Activated T-cell treated with anti-CD3 and anti-CD28 coated beads, Interleukin-2, amount 50 U/mL, for 4 hours (primary cell): Measurements from ENCODE around the gene ZNF326. TPM values are rescaled to one million over a fixed set of nuclear protein-coding genes. Genes with fewer than 3 reads are reported as not detected.

Experiments used
- ATAC-seq, 2 donors: fragments of 200-7000 bp; cut with Tn5 transposase; one replicate each; pipeline ENCODE4 v1.10.0; 2021
- DNase-seq: peaks from one replicate; pipeline ENCODE4 v3.0.0-alpha.2; 2020
- H3K27me3 Mint-ChIP-seq: one replicate; pipeline ENCODE4 v1.8.0; 2021; ENCODE audit warnings: low read depth, mixed read lengths
- H3K36me3 Mint-ChIP-seq: one replicate; pipeline ENCODE4 v1.8.0; 2022; ENCODE audit warnings: mixed read lengths; ENCODE audit not compliant: insufficient read depth
- H3K4me1 Mint-ChIP-seq: one replicate; pipeline ENCODE4 v1.8.0; 2021; ENCODE audit warnings: low read depth, mixed read lengths
- H3K4me3 Mint-ChIP-seq: one replicate; pipeline ENCODE4 v1.8.0; 2021; ENCODE audit warnings: mild to moderate bottlenecking, moderate library complexity, mixed read lengths
- H3K9me3 Mint-ChIP-seq: one replicate; pipeline ENCODE4 v1.8.0; 2021; ENCODE audit warnings: mixed read lengths
- total RNA-seq, 3 donors: library from RNA; stranded (reverse); gene quantifications; one replicate each; pipeline ENCODE4 v1.2.1, GENCODE V29; 2021

ZNF326 gene
- total RNA-seq, 3 donors from 2014 or later = 30.0 to 32.0 (median 31.2) TPM

DNA sequence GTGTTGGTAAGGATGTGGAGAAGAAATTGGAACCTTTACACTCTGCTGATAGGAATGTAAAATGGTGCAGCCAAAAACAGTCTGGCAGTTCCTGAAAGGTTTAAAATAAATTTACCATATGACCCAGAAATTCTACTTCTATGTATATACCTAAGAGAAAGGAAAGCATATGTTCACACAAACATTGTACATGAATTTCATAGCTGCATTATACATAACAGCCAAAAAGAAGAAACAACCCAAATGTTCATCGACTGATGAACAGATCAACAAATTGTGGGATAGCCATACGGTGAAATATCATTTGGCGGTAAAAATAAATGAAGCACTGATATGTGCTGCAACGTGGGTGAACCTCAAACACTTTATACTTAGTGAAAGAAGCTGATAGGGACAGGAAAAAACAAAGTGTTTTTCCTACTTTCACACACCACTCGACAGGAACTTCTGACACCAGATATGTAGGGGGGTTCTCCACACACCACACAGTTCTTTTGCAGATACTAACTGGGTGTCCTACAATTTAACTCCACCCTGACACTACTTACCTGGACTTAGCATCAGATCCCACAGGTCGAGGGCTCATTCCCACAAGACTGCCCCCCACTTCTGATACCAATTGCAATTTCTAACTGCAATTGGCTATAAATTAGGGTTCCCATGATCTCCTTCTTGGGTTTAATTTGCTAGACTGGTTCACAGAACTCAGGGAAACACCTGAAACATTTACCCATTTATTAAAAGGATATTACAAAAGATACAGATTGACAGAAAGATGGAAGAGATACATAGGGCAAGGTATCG lies 35.9 kb upstream of the ZNF326 start:
- Mint-ChIP-seq H3K4me3 (no peak overlapping the region), H3K27me3 (no peaks in the 10 kb centered on the region), H3K36me3 (no peaks in the 10 kb centered on the region), H3K9me3 (no peaks in the 10 kb centered on the region), H3K4me1 (peaks cover 10% of the 10 kb centered on the region)
- DNase-seq (no peak), ATAC-seq (no peak)

GRCh38 chr1:89959719-89960118 lies 35.2 kb upstream of the ZNF326 start:
- no peaks in the 10 kb centered on the region for H3K9me3 Mint-ChIP-seq
- no peak overlapping the region for H3K4me3 Mint-ChIP-seq
- DNase-seq = no peak
- peaks cover 10% of the 10 kb centered on the region for H3K4me1 Mint-ChIP-seq
- H3K36me3 Mint-ChIP-seq = no peaks in the 10 kb centered on the region
- H3K27me3 Mint-ChIP-seq = no peaks in the 10 kb centered on the region
- no peak for ATAC-seq

DNA sequence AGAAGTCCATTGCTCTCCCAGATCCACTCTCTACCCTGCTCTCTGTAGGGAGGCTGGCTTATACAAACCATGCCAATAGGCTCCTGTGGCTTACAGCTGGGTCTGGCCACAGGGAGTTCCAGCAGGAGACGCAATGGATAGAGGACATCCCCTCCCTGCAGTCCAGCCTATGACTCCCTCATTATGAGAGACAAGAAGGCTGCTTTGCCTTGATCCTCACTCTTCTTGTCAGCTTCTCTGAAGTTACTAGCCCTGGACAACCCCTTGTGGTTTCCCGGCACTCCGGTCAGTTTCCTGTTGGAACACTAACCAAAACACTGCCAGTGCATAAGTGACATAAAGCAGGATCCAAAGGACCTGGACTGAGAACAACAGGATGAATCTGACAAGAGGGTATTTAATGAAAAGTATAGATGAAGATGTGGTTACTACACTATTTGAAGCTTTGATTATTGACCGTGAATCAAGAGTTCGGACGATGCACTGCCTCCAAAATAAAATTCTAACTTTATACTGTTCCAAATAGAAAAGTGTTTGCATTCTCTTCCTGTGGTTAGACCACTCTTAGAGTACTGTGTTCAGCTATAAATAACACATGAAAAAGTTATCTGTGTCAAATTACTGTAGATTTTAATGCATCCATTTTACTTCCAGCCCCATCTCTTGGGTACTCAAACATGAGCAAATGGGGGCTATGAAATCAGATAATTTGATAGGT lies 32.7 kb upstream of the ZNF326 start:
- H3K4me1 Mint-ChIP-seq = peaks cover 7% of the 10 kb centered on the region
- no peaks in the 10 kb centered on the region for H3K36me3 Mint-ChIP-seq
- no peak for ATAC-seq
- H3K27me3 Mint-ChIP-seq = peaks cover 2% of the 10 kb centered on the region
- H3K4me3 Mint-ChIP-seq = no peak overlapping the region
- H3K9me3 Mint-ChIP-seq = no peaks in the 10 kb centered on the region
- DNase-seq = no peak

DNA sequence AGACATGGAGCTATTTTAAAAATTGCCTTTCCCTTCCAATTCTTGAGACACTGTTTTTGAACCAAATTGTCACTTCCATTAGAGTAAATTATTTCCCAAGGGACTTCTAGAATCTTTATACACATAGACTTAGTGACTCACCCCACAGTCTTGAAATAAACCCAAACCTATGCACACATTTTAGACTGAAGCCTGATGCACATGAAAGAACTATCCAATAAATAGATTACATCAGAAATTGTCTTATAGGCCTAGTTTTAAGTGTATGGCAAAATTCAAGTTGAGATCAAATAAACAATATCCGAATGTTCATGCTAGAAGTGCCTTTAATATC lies 32.2 kb upstream of the ZNF326 start:
- Mint-ChIP-seq H3K9me3 (no peaks in the 10 kb centered on the region), H3K27me3 (peaks cover 2% of the 10 kb centered on the region), H3K4me1 (peaks cover 3% of the 10 kb centered on the region), H3K4me3 (no peak overlapping the region), H3K36me3 (no peaks in the 10 kb centered on the region)
- DNase-seq = no peak
- no peak for ATAC-seq

GRCh38 chr1:89965193-89965768 lies 29.6 kb upstream of the ZNF326 start:
- Mint-ChIP-seq H3K4me1 (peaks cover 3% of the 10 kb centered on the region), H3K4me3 (no peak overlapping the region), H3K9me3 (no peaks in the 10 kb centered on the region), H3K27me3 (peaks cover 2% of the 10 kb centered on the region), H3K36me3 (no peaks in the 10 kb centered on the region)
- ATAC-seq = no peak
- DNase-seq = no peak

DNA sequence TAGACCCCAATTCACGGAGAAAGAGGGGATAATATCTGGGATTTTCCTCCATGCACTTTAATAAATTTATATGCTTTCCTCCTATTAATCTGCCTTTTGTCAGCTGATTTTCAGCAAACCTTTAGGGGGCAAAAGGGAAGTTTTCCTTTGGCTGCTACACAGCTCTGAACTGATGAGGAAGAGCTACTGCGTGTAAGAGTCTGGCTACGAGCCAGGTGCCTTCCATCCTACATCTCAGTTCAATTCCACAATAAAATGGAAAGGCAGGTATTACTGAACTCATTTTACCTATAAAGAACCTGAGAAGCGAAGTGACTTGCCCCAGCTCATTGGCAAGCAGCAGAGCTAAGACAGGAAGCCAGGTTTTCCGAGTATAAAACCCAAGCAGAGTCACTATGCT lies 28.3 kb upstream of the ZNF326 start:
- H3K4me1 Mint-ChIP-seq = peaks cover 3% of the 10 kb centered on the region
- DNase-seq (no peak), ATAC-seq (no peak)
- H3K27me3 Mint-ChIP-seq = peaks cover 2% of the 10 kb centered on the region
- H3K9me3 Mint-ChIP-seq = no peaks in the 10 kb centered on the region
- H3K36me3 Mint-ChIP-seq = no peaks in the 10 kb centered on the region
- no peak overlapping the region for H3K4me3 Mint-ChIP-seq

GRCh38 chr1:89971600-89971999 lies 23.3 kb upstream of the ZNF326 start:
- Mint-ChIP-seq H3K4me1 (no peaks in the 10 kb centered on the region), H3K27me3 (no peaks in the 10 kb centered on the region)
- no peak for ATAC-seq

DNA sequence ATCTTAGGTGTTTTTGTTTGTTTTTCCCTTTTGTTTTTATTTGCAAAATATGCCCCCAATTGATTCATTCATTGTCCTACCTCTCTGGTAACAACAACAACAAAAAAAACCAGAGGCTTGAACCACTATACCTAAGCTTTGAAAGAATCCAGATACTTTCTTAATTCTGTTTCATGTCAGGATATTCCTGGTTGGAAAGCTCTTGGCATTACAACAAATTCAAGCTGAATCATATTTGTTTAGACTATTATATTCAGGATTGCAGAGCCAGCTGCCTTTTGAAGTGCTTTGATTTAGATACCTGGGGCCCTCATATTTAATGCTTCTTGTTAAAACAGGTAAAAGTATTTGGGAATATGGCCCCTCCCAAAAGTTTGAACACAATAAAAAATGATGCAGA lies 22.9 kb upstream of the ZNF326 start:
- H3K36me3 Mint-ChIP-seq = no peaks in the 10 kb centered on the region
- DNase-seq (no peak), ATAC-seq (no peak)
- no peaks in the 10 kb centered on the region for H3K27me3 Mint-ChIP-seq
- H3K4me1 Mint-ChIP-seq = no peaks in the 10 kb centered on the region
- H3K9me3 Mint-ChIP-seq = no peaks in the 10 kb centered on the region
- no peak overlapping the region for H3K4me3 Mint-ChIP-seq

More at GRCh38 chr1:89971600-89971999, 23.3 kb upstream of the ZNF326 start:
- no peak for DNase-seq
- Mint-ChIP-seq H3K36me3 (no peaks in the 10 kb centered on the region), H3K4me3 (no peak overlapping the region), H3K9me3 (no peaks in the 10 kb centered on the region)

DNA sequence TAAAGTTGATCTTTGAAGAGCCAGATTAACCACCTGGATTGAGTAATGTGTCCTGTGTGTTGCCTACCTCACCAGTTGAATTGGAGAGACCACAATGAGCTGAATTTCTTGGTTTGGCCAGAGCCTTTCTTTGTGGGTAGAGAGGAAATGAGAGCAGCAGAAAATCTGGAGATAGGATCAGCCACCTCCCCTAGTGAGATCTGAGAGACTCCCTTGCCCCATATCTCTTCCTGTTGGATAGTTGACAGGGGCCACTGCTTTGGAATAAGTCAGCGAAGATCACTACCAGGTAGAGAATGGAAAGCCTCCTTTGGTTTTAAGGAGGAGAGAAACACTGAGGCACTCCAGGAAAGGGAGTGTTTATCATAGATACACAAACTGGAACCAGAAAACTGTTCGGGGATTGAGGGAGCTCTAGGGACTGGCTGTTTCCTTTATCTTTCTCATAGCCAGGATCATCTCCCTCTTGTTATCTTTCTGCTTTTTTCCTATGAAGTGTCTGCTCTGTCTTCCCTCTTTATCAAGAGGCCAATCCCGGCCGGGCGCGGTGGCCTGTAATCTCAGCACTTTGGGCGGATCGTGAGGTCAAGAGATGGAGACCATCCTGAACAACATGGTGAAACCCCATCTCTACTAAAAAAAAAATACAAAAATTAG lies 21.3 kb upstream of the ZNF326 start:
- Mint-ChIP-seq H3K4me1 (no peaks in the 10 kb centered on the region), H3K27me3 (no peaks in the 10 kb centered on the region), H3K36me3 (no peaks in the 10 kb centered on the region), H3K9me3 (no peaks in the 10 kb centered on the region), H3K4me3 (no peak overlapping the region)
- DNase-seq (no peak), ATAC-seq (no peak)

DNA sequence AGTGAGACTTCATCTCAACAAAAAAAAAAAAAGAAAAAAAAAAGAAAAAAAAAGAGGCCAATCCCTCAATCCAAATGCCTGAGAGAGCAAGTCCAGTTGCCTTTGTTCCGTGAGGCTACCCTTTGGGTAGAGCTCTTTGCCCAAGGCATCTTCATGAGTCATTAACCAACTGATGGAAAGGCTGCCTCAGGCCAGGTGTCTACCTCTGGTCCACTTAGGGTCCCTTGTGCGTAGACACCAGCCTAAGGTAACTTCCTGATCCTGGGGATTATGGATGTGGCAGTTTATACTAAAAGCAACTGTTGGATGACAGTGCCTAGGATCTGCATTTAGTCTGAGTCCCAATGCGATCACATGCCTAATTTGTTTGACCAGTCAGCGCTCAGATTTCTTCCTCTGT lies 20.7 kb upstream of the ZNF326 start:
- H3K36me3 Mint-ChIP-seq = no peaks in the 10 kb centered on the region

GRCh38 chr1:89974696-89975470 lies 20.0 kb upstream of the ZNF326 start:
- Mint-ChIP-seq H3K9me3 (no peaks in the 10 kb centered on the region), H3K4me1 (no peaks in the 10 kb centered on the region), H3K27me3 (no peaks in the 10 kb centered on the region), H3K36me3 (no peaks in the 10 kb centered on the region), H3K4me3 (no peak overlapping the region)
- ATAC-seq (no peak), DNase-seq (no peak)

More for the DNA sequence above, 20.7 kb upstream of the ZNF326 start:
- no peaks in the 10 kb centered on the region for H3K27me3 Mint-ChIP-seq
- no peaks in the 10 kb centered on the region for H3K9me3 Mint-ChIP-seq
- H3K4me1 Mint-ChIP-seq = no peaks in the 10 kb centered on the region
- ATAC-seq (no peak), DNase-seq (no peak)
- no peak overlapping the region for H3K4me3 Mint-ChIP-seq

DNA sequence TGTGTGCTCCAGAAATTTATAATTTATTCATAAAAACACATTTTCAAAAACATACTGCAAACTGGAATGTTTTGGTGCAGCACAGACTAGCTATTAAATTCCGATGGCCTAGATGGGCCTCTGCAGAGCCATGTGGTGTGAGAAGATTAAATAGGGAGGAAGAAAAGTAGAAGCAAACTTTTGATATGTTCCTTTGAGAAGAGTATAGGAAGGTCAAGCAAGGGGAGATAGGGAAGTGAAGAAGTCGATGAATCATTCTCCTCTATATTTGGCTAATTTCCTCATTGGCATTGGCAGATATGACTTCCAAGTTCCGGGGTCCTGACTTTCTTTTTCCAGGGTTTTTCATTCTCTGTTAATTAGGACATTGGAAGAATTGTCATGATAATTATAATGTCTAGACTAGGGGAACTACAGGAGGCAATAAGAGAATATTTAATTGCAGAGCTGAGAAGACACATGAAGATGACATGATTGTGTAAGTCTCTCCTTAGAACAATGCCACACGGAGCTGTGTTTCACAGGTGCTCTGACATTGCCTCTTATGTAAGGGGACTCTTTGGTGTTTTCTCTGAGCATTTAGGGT lies 19.3 kb upstream of the ZNF326 start:
- Mint-ChIP-seq H3K4me1 (no peaks in the 10 kb centered on the region), H3K9me3 (no peaks in the 10 kb centered on the region)

DNA sequence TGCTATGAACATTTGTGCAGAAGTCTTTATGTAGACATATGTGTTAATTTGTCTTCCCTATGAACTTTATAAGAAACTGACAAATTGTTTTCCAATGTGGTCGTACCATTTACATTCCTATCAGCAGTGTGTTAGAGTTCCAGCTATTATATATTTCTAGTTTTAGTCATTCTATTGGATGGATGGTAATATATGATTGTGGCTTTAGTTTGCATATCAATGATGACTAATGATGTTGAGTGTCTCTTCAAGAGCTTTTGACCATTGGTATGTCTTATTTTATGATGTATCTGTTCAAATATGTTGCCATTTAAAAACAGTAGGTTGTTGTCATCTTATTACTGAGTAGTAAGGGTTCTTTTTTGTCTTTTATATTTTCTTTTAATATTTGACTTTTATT lies 16.2 kb upstream of the ZNF326 start:
- ATAC-seq (no peak), DNase-seq (no peak)
- H3K27me3 Mint-ChIP-seq = no peaks in the 10 kb centered on the region
- H3K9me3 Mint-ChIP-seq = no peaks in the 10 kb centered on the region
- no peaks in the 10 kb centered on the region for H3K36me3 Mint-ChIP-seq
- H3K4me1 Mint-ChIP-seq = no peaks in the 10 kb centered on the region
- no peak overlapping the region for H3K4me3 Mint-ChIP-seq

More for the DNA sequence above, 19.3 kb upstream of the ZNF326 start:
- no peak for ATAC-seq
- no peak overlapping the region for H3K4me3 Mint-ChIP-seq
- no peak for DNase-seq
- no peaks in the 10 kb centered on the region for H3K27me3 Mint-ChIP-seq
- no peaks in the 10 kb centered on the region for H3K36me3 Mint-ChIP-seq

DNA sequence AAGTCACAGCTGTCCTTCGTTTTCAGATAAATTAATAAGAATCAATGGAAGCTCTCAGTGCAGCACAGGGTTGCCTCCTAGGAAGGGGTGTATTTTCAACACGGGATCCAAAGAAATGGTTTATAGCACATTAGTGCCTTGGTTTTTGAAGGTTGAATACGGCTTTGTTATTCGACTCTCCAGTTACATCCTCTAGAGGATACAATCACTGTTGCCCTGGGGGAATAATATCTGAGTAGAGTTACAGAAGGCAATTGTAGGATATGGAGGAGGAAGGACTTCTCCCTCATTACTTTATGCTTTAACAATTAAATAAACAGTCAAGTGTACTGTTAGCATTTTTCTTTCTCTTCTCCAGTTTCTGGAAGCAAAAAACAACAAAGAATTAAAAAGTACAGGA lies 14.3 kb upstream of the ZNF326 start:
- no peak for DNase-seq
- H3K9me3 Mint-ChIP-seq = no peaks in the 10 kb centered on the region
- no peaks in the 10 kb centered on the region for H3K36me3 Mint-ChIP-seq
- no peaks in the 10 kb centered on the region for H3K27me3 Mint-ChIP-seq
- no peak overlapping the region for H3K4me3 Mint-ChIP-seq
- no peaks in the 10 kb centered on the region for H3K4me1 Mint-ChIP-seq
- ATAC-seq = no peak
